VCaP (cell line): ENCODE results near the gene HSPA4.

Experiments used
- H3K27ac ChIP-seq: fragments of 450-650 bp; 2 replicates; pipeline ENCODE4 v1.5.1; 2017
- TF ChIP-seq, protein P1 (sequence below): fragments of 450-650 bp; conservative IDR thresholded peaks from 2 replicates; pipeline ENCODE4 v1.5.1; 2017; ENCODE audit warnings: mild to moderate bottlenecking, moderate library complexity

The HSPA4 gene

DNA sequence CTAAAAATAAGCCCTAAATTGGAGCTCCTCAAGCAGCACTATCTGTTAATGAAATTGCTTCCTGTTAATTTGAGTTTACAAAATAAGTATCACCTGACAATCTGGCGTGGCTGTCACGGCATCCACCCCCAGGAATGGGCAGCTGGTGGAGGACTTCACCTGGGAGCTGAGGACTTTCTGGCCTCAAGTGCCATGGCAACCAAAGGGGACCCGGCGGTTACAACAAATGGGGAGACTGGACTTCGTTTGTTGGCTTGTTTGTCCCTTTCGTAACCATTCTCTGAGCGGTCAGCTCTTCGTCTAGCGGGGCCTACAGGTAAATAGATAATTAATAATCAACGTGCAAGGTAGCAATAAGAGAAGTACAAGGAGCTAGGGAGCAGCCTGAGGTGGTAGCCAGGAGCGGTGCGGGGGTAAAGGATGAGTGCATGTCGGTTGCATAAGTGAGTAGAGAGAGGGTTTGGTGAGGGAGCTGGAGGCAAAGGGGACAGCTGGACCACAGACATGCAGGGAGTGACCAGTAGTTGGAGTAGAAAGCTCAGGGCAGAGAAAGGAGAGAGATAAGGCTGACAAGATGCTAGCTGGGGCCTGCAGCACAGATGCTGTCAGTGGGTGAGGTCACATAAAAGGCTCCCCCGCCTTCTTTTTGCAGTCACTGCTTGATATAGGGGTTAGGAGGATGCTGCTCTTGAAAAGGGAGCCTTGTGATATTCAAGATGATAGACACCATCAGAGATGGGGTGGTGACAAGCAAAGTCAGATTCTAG, 62.5 kb downstream of the HSPA4 start:
- no peak overlapping the region for H3K27ac ChIP-seq
- TF ChIP-seq, protein P1, sequence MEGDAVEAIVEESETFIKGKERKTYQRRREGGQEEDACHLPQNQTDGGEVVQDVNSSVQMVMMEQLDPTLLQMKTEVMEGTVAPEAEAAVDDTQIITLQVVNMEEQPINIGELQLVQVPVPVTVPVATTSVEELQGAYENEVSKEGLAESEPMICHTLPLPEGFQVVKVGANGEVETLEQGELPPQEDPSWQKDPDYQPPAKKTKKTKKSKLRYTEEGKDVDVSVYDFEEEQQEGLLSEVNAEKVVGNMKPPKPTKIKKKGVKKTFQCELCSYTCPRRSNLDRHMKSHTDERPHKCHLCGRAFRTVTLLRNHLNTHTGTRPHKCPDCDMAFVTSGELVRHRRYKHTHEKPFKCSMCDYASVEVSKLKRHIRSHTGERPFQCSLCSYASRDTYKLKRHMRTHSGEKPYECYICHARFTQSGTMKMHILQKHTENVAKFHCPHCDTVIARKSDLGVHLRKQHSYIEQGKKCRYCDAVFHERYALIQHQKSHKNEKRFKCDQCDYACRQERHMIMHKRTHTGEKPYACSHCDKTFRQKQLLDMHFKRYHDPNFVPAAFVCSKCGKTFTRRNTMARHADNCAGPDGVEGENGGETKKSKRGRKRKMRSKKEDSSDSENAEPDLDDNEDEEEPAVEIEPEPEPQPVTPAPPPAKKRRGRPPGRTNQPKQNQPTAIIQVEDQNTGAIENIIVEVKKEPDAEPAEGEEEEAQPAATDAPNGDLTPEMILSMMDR: no peak

DNA sequence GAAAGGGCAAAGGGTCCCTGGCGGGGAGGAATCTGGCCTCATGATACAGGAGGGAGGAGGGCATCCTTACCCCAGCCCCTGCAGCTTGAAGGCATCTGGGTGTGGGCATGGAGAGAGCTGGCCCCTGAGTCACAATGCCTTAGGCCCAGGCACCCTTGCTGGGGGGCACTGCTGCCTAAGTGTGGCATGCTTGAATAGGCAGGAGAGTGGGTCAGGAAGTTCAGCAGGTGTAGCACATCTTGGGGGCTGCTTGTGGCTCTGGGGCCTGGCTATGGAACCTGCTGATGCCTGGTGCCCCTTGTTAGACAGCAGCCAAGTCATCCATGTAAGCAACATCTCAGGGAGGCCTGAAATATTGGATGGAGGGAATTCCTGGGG, 63.1 kb downstream of the HSPA4 start:
- TF ChIP-seq, protein P1: no peak
- H3K27ac ChIP-seq: no peak overlapping the region

DNA sequence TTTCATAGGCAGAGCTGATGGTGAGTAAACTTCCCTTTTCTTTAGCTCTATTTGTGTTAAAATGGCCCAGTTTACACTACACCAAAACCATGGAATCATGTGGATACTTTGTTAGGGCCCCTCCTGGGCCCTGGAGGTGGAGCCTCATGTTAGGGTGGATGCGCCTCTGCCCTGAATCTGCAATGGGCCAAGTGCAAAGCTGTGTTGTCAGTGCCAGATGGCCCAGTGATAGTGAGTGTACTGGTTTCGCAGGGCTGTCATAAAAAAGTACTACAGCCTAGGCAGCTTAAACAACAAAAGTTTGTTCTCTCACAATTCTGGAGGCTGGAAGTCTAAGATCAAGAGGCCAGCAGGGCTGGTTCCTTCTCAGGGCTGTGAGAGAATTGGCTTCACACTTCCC, 64.8 kb downstream of the HSPA4 start:
- H3K27ac ChIP-seq: no peak overlapping the region
- TF ChIP-seq, protein P1: no peak

DNA sequence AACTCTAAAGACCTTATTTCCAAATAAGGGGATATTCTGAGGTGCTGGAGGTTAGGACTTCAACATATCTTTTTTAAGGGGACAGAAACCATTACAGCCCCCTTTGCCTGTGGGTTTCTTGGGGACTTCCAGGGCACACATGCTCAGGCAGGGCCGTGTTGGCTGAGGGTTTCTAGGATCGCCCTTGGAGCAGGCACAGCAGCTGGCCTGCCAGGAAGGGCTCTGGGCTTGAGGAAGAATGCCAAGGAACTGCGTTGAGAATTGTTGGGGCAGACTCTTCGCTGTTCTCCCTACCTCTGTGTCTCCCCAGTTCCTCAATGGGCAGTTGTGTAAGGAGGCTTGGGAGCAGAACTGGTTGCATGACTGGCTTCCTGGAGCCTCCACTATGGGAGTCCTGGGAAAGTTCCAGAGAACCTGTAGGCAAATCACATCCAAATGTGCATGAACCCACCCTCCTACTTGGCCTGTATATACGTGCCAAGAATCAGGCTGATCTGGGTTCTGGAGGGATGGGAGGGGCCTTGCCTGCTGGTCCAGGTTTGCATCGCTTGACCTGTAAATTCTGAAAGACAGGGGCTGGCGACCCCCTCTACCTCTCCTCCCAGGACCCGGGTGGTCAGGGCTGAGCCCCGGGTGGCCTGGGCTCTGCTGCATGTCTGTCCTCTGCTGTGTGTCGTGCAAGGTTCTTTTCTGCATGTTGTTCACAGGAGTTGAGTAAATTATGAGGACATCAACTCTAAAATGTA, 65.5 kb downstream of the HSPA4 start:
- TF ChIP-seq, protein P1: no peak
- H3K27ac ChIP-seq: no peak overlapping the region

DNA sequence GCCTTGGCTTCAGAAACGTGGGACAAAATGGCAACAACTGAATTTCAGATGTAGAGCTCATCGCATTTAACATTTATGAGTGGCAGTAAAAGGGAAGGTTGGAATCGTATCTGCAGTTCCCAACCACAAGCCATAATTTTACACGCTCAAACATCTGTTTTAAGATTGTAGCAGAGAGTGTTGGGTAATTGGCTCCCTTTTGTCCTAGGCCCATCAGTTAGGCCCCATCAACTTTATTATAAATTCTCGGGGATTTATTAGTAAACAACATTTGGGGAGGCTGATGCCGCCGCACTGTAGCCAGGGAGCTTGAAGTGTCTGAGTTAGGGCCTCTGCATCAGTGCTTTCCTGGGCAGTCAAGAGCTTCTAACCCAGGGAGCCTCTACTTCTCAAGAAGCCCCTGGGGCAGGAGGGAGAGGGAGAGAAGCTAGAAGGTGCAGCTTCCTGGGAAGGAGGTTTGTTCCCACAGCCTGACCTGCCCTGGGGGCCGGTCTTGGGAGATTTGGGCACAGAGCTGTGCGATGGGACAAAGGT, 66.2 kb downstream of the HSPA4 start:
- TF ChIP-seq, protein P1: no peak
- no peak overlapping the region for H3K27ac ChIP-seq

DNA sequence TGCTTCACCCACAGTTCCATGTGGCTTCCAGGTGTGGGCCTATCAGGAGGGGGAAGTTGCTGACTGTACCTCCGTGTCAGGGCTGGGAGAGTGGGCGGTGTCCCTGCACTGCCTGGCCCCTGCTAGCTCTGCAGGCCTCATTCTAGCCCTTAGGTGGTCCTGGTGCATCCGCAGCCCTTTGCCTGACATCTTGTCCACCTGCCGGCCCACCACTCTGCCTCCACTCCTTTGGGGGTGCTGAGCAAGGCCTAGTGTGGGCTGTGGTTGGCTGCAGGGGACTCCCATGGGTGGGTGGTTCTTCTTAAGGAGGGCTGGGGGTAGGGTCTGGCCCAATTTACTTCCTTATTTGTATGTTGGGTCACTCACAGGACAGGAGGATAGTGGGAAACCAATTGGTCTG, 66.9 kb downstream of the HSPA4 start:
- no peak overlapping the region for H3K27ac ChIP-seq
- TF ChIP-seq, protein P1: no peak

DNA sequence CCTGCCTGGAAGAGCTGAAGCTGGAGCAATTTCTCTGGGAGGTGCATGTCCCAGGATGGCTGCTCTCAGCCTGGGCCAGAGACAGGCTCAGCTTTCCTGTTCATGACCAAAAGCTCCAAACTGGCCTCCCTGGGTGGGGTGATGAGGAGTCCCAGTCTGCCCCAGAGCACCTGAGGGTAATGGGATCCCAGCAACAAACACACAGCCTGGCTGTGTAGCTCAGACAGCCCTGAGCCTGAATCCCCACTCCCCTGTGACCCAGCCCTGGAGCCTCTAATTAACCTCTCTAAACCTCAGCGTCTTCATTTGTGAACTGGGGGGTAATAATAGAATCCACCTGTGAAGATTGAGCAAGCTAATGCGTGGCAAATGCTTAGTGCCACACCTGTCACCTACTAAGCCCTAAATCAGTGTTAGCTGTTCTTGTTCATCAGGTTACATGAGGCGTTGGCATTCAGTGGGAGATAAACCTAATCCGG, 67.5 kb downstream of the HSPA4 start:
- no peak overlapping the region for H3K27ac ChIP-seq
- TF ChIP-seq, protein P1: no peak
